Neural cell (in vitro differentiated cells): ENCODE data around the gene CCND1. TPM values are rescaled to one million over a fixed set of nuclear protein-coding genes. Genes with fewer than 3 reads are reported as not detected.

ENCODE experiments used
- H2AFZ ChIP-seq: fragments of 200-600, 300-800 bp; sonication (generic), shearing (Covaris generic); 2 replicates; pipeline ENCODE4 v1.6.0; 2014; ENCODE audit warnings: low read depth, mild to moderate bottlenecking, antibody characterized with exemption, low read length, moderate library complexity
- H3F3A ChIP-seq: fragments of 200-600 bp; shearing (Covaris generic); 2 replicates; pipeline ENCODE4 v1.6.1; 2016; ENCODE audit warnings: mild to moderate bottlenecking, moderate library complexity, mixed read lengths, antibody characterized with exemption, low read length; ENCODE audit not compliant: insufficient read depth, poor library complexity, severe bottlenecking
- H3K27ac ChIP-seq: fragments of 200-600, 300-800 bp; sonication (generic), shearing (Covaris generic); 2 replicates; pipeline ENCODE4 v1.5.1; 2014; ENCODE audit warnings: mild to moderate bottlenecking, low read length, moderate library complexity
- H3K27me3 ChIP-seq: fragments of 300-800, 200-600 bp; sonication (generic), shearing (Covaris generic); 2 replicates; pipeline ENCODE4 v1.6.0; 2014; ENCODE audit warnings: mild to moderate bottlenecking, low read depth, low read length, moderate library complexity; ENCODE audit not compliant: insufficient read depth
- H3K36me3 ChIP-seq: fragments of 300-800, 200-600 bp; sonication (generic), shearing (Covaris generic); 2 replicates; pipeline ENCODE4 v1.5.1; 2014; ENCODE audit warnings: mild to moderate bottlenecking, antibody characterized with exemption, low read length, moderate library complexity; ENCODE audit not compliant: insufficient read depth
- H3K4me2 ChIP-seq: fragments of 300-800, 200-600 bp; sonication (generic), shearing (Covaris generic); 2 replicates; pipeline ENCODE4 v1.6.0; 2014; ENCODE audit warnings: mild to moderate bottlenecking, low read length
- H3K4me3 ChIP-seq: fragments of 300-800, 200-600 bp; sonication (generic), shearing (Covaris generic); 2 replicates; pipeline ENCODE4 v1.5.1; 2014; ENCODE audit warnings: mild to moderate bottlenecking, low read length, moderate library complexity
- H3K79me2 ChIP-seq: fragments of 200-600 bp; shearing (Covaris generic); replicated peaks from 2 replicates; pipeline ENCODE4 v1.6.0; 2014; ENCODE audit warnings: mild to moderate bottlenecking, low read length, moderate library complexity; ENCODE audit not compliant: insufficient read depth
- H3K9ac ChIP-seq: fragments of 300-800, 200-600 bp; sonication (generic), shearing (Covaris generic); 2 replicates; pipeline ENCODE4 v1.6.1; 2016; ENCODE audit warnings: mild to moderate bottlenecking, low read length, mixed read lengths
- H3K9me2 ChIP-seq: fragments of 200-600 bp; shearing (Covaris generic); 2 replicates; pipeline ENCODE4 v1.6.1; 2016; ENCODE audit warnings: mild to moderate bottlenecking, low read length, mixed read lengths; ENCODE audit not compliant: insufficient read depth
- H3K9me3 ChIP-seq: fragments of 200-600, 300-800 bp; sonication (generic), shearing (Covaris generic); 2 replicates; pipeline ENCODE4 v1.6.1; 2016; ENCODE audit warnings: mild to moderate bottlenecking, mixed run types, low read length, moderate library complexity, mixed read lengths
- H4K20me1 ChIP-seq: fragments of 200-600 bp; shearing (Covaris generic); 2 replicates; pipeline ENCODE4 v1.6.1; 2016; ENCODE audit warnings: mild to moderate bottlenecking, mixed run types; ENCODE audit not compliant: insufficient read depth
- CTCF ChIP-seq: fragments of 450-650 bp; IDR thresholded peaks from 2 replicates; pipeline ENCODE4 v1.5.1; 2014; ENCODE audit warnings: antibody characterized with exemption, mild to moderate bottlenecking, moderate library complexity; ENCODE audit not compliant: poor library complexity, severe bottlenecking
- EP300 ChIP-seq: fragments of 450-650 bp; conservative IDR thresholded peaks from 2 replicates; pipeline ENCODE4 v1.6.1; 2014; ENCODE audit warnings: antibody characterized with exemption, mild to moderate bottlenecking, moderate library complexity; ENCODE audit not compliant: poor library complexity, severe bottlenecking
- EZH2 ChIP-seq: fragments of 200-600, 300-800 bp; shearing (Covaris generic), sonication (generic); IDR thresholded peaks from 2 replicates; pipeline ENCODE4 v1.6.1; 2014; ENCODE audit warnings: antibody characterized with exemption, low read length, borderline replicate concordance, mild to moderate bottlenecking; ENCODE audit not compliant: insufficient read depth, poor library complexity, severe bottlenecking
- MXI1 ChIP-seq: fragments of 450-650 bp; conservative IDR thresholded peaks from 2 replicates; pipeline ENCODE4 v1.6.1; 2014; ENCODE audit warnings: antibody characterized with exemption, mild to moderate bottlenecking; ENCODE audit not compliant: poor library complexity, severe bottlenecking
- POLR2AphosphoS5 ChIP-seq: IDR thresholded peaks from 2 replicates; pipeline ENCODE4 v1.6.1; 2012
- RAD21 ChIP-seq: fragments of 450-650 bp; conservative IDR thresholded peaks from 2 replicates; pipeline ENCODE4 v1.6.1; 2014; ENCODE audit warnings: antibody characterized with exemption, mild to moderate bottlenecking, moderate library complexity
- SMC3 ChIP-seq: fragments of 450-650 bp; conservative IDR thresholded peaks from 2 replicates; pipeline ENCODE4 v1.6.1; 2014; ENCODE audit warnings: antibody characterized with exemption, mild to moderate bottlenecking, moderate library complexity; ENCODE audit not compliant: poor library complexity
- TAF1 ChIP-seq: IDR thresholded peaks from 2 replicates; pipeline ENCODE4 v1.6.1; 2012; ENCODE audit warnings: low read depth
- polyA minus RNA-seq: library from RNA; depleted of rRNA, polyadenylated mRNA; stranded (reverse); fragments of >200 nt; gene quantifications from 2 replicates; pipeline ENCODE4 v1.2.3, GENCODE V29; 2014
- polyA plus RNA-seq: library from polyadenylated mRNA; depleted of rRNA; stranded (reverse); fragments of >200 nt; gene quantifications from 2 replicates; pipeline ENCODE4 v1.2.3, GENCODE V29; 2014
- TF ChIP-seq, protein P1 (sequence below): IDR thresholded peaks from 2 replicates; pipeline ENCODE4 v1.6.1; 2012; ENCODE audit warnings: borderline replicate concordance

The CCND1 gene
- polyA plus RNA-seq (1.7 and 2.7 TPM in 2 replicates), polyA minus RNA-seq (4.1 and 5.7 TPM in 2 replicates)

DNA sequence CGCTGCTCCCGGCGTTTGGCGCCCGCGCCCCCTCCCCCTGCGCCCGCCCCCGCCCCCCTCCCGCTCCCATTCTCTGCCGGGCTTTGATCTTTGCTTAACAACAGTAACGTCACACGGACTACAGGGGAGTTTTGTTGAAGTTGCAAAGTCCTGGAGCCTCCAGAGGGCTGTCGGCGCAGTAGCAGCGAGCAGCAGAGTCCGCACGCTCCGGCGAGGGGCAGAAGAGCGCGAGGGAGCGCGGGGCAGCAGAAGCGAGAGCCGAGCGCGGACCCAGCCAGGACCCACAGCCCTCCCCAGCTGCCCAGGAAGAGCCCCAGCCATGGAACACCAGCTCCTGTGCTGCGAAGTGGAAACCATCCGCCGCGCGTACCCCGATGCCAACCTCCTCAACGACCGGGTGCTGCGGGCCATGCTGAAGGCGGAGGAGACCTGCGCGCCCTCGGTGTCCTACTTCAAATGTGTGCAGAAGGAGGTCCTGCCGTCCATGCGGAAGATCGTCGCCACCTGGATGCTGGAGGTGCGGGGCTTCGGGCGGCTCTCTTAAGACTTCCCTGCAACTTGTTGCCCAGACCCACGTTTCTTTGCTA is at the start of gene CCND1:
CCND1 (plus strand) TSS at position 162 of the 587 bp plus-strand sequence; CDS start at position 320, 158 bp downstream.
- Histone ChIP-seq H3K9me3 (no peaks in the 10 kb centered on the region), H3K9me2 (no peaks in the 10 kb centered on the region)

GRCh38 chr11:69592986-69593650 is 47.8 kb upstream of the CCND1 start:
- H3K79me2 ChIP-seq, result no peaks in the 10 kb centered on the region
- H2AFZ ChIP-seq, result no peak overlapping the region
- no peaks in the 10 kb centered on the region for H3F3A ChIP-seq
- no peaks in the 10 kb centered on the region for H3K36me3 ChIP-seq
- no peak overlapping the region for H3K4me3 ChIP-seq
- H3K27me3 ChIP-seq, result no peaks in the 10 kb centered on the region
- no peaks in the 10 kb centered on the region for H3K9me2 ChIP-seq
- H3K9ac ChIP-seq, result no peak overlapping the region
- no peak overlapping the region for H3K4me2 ChIP-seq
- TF ChIP-seq CTCF (no peak), SMC3 (no peak), EZH2 (no peak), TAF1 (no peak), POLR2AphosphoS5 (no peak), EP300 (no peak), MXI1 (no peak), RAD21 (no peak)
- TF ChIP-seq, protein P1, sequence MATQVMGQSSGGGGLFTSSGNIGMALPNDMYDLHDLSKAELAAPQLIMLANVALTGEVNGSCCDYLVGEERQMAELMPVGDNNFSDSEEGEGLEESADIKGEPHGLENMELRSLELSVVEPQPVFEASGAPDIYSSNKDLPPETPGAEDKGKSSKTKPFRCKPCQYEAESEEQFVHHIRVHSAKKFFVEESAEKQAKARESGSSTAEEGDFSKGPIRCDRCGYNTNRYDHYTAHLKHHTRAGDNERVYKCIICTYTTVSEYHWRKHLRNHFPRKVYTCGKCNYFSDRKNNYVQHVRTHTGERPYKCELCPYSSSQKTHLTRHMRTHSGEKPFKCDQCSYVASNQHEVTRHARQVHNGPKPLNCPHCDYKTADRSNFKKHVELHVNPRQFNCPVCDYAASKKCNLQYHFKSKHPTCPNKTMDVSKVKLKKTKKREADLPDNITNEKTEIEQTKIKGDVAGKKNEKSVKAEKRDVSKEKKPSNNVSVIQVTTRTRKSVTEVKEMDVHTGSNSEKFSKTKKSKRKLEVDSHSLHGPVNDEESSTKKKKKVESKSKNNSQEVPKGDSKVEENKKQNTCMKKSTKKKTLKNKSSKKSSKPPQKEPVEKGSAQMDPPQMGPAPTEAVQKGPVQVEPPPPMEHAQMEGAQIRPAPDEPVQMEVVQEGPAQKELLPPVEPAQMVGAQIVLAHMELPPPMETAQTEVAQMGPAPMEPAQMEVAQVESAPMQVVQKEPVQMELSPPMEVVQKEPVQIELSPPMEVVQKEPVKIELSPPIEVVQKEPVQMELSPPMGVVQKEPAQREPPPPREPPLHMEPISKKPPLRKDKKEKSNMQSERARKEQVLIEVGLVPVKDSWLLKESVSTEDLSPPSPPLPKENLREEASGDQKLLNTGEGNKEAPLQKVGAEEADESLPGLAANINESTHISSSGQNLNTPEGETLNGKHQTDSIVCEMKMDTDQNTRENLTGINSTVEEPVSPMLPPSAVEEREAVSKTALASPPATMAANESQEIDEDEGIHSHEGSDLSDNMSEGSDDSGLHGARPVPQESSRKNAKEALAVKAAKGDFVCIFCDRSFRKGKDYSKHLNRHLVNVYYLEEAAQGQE, result no peak
- H3K9me3 ChIP-seq, result no peaks in the 10 kb centered on the region
- no peaks in the 10 kb centered on the region for H4K20me1 ChIP-seq
- no peak overlapping the region for H3K27ac ChIP-seq

More for the DNA sequence above, at the start of gene CCND1:
- H3K27me3 ChIP-seq, result peaks cover 75% of the 10 kb centered on the region
- no peaks in the 10 kb centered on the region for H3K79me2 ChIP-seq
- TF ChIP-seq EP300 (no peak), EZH2 (peak; percentile 7), CTCF (peak; percentile 20), TAF1 (no peak), MXI1 (no peak)
- no peak within 1 kb of the TSS for H3K9ac ChIP-seq
- H3K4me2 ChIP-seq, result no peak within 1 kb of the TSS
- no peaks in the 10 kb centered on the region for H3F3A ChIP-seq
- H4K20me1 ChIP-seq, result no peaks in the 10 kb centered on the region
- peak within 1 kb of the TSS; percentile 51 for H3K4me3 ChIP-seq
- H3K36me3 ChIP-seq, result no peaks in the 10 kb centered on the region
- H2AFZ ChIP-seq, result no peak within 1 kb of the TSS
- no peak within 1 kb of the TSS for H3K27ac ChIP-seq
